HG02678 (cell line): ENCODE results near the gene HIGD2B.
"Not testable (repeated sequence)": the region's sequence is repeated elsewhere in the genome, so short reads cannot be mapped to it uniquely, and the experiment has no call there.

ENCODE experiments used
- ATAC-seq: cut with Tn5 transposase; IDR thresholded peaks from one replicate; pipeline ENCODE4 v1.9.1; 2021; ENCODE audit warnings: mild to moderate bottlenecking, moderate library complexity; ENCODE audit not compliant: unreplicated experiment

HIGD2B gene

GRCh38 chr15:72685925-72686794 lies at the start of gene HIGD2B, which contains the start of gene BBS4:
TSS of gene HIGD2B (minus strand) at chr15:72686182. CDS start at chr15:72676374, 9,808 bp downstream.
TSS of gene BBS4 (plus strand) at chr15:72686207. CDS start at chr15:72686228, 21 bp downstream.
- peak; percentile 95 for ATAC-seq

GRCh38 chr15:72735111-72735510 lies 49.1 kb upstream of the HIGD2B start:
- ATAC-seq, result no peak

GRCh38 chr15:72733941-72734738 lies 48.2 kb upstream of the HIGD2B start:
- no peak for ATAC-seq

- ATAC-seq, result no peak
These were observed 46.5 kb upstream of the HIGD2B start for GRCh38 chr15:72732516-72732915.

- ATAC-seq, result no peak
These were observed 46.1 kb upstream of the HIGD2B start for GRCh38 chr15:72732086-72732485.

GRCh38 chr15:72728821-72729220 lies 42.8 kb upstream of the HIGD2B start:
- ATAC-seq, result no peak

GRCh38 chr15:72728249-72728648 lies 42.3 kb upstream of the HIGD2B start:
- not testable (repeated sequence) for ATAC-seq

- ATAC-seq, result no peak
These were observed 41.2 kb upstream of the HIGD2B start for GRCh38 chr15:72727154-72727553.

GRCh38 chr15:72725851-72726250 lies 39.9 kb upstream of the HIGD2B start:
- not testable (repeated sequence) for ATAC-seq

- no peak for ATAC-seq
These were observed 39.5 kb upstream of the HIGD2B start for GRCh38 chr15:72725446-72725845.

- no peak for ATAC-seq
These were observed 38.0 kb upstream of the HIGD2B start for GRCh38 chr15:72724028-72724427.

- ATAC-seq, result no peak
These were observed 36.2 kb upstream of the HIGD2B start for GRCh38 chr15:72722071-72722696.

- not testable (repeated sequence) for ATAC-seq
These were observed 22.7 kb upstream of the HIGD2B start for GRCh38 chr15:72708551-72709303.

GRCh38 chr15:72706266-72706665 lies 20.3 kb upstream of the HIGD2B start:
- no peak for ATAC-seq

- no peak for ATAC-seq
These were observed 14.1 kb upstream of the HIGD2B start for GRCh38 chr15:72700076-72700475.

- no peak for ATAC-seq
These were observed 13.0 kb upstream of the HIGD2B start for GRCh38 chr15:72698938-72699337.

GRCh38 chr15:72690938-72691337 lies 5.0 kb upstream of the HIGD2B start:
- no peak for ATAC-seq

- no peak for ATAC-seq
These were observed 2.7 kb upstream of the HIGD2B start for GRCh38 chr15:72688697-72689096.

- no peak for ATAC-seq
These were observed 569 bp downstream of the HIGD2B start for GRCh38 chr15:72685301-72685924.

GRCh38 chr15:72682772-72683171 lies 3.2 kb downstream of the HIGD2B start:
- no peak for ATAC-seq
